ENCODE measurements around the gene NDUFS7.

The NDUFS7 gene

GRCh38 chr19:1349211-1349610 is 34.5 kb upstream of the NDUFS7 start:
- TF ChIP-seq CTCF (conservative IDR thresholded peaks at IDR 0.05; ENCODE audit: low read depth, low read length): no peak
- peaks cover 25% of the 10 kb centered on the region for H3K4me1 ChIP-seq (ENCODE audit: low read depth, poor library complexity, severe bottlenecking)
- H2AFZ ChIP-seq (ENCODE audit: low read depth): no peak overlapping the region
- no peaks in the 10 kb centered on the region for H3K36me3 ChIP-seq (ENCODE audit: insufficient read depth)
- no peaks in the 10 kb centered on the region for H3K79me2 ChIP-seq (ENCODE audit: insufficient read depth, low read depth)
- no peak overlapping the region for H3K4me2 ChIP-seq
- H4K20me1 ChIP-seq (ENCODE audit: insufficient read depth): no peaks in the 10 kb centered on the region
- H3K27me3 ChIP-seq (ENCODE audit: insufficient read depth, low read depth): no peaks in the 10 kb centered on the region
- H3K27ac ChIP-seq: no peak overlapping the region
- no peak overlapping the region for H3K4me3 ChIP-seq (IDR thresholded peaks at IDR 0.05; ENCODE audit: insufficient read depth, low read depth, low read length)
- H3K9ac ChIP-seq: no peak overlapping the region

- Histone ChIP-seq H3K79me2 (ENCODE audit: insufficient read depth, low read depth) (peaks cover 1% of the 10 kb centered on the region; the same call in 1 of the 2 replicates), H3K4me1 (ENCODE audit: low read depth, poor library complexity, severe bottlenecking) (peaks cover 14% of the 10 kb centered on the region), H3K4me2 (no peak overlapping the region), H3K27ac (no peak overlapping the region), H4K20me1 (ENCODE audit: insufficient read depth) (no peaks in the 10 kb centered on the region), H3K4me3 (IDR thresholded peaks at IDR 0.05; ENCODE audit: insufficient read depth, low read depth, low read length) (no peak overlapping the region), H3K27me3 (ENCODE audit: insufficient read depth, low read depth) (no peaks in the 10 kb centered on the region), H3K36me3 (ENCODE audit: insufficient read depth) (no peaks in the 10 kb centered on the region), H3K9ac (no peak overlapping the region), H2AFZ (ENCODE audit: low read depth) (no peak overlapping the region)
- no peak for TF ChIP-seq CTCF (conservative IDR thresholded peaks at IDR 0.05; ENCODE audit: low read depth, low read length)
Measured at GRCh38 chr19:1350867-1351266, 32.8 kb upstream of the NDUFS7 start.

GRCh38 chr19:1351381-1351851 is 32.3 kb upstream of the NDUFS7 start:
- peaks cover 10% of the 10 kb centered on the region for H3K4me1 ChIP-seq (ENCODE audit: low read depth, poor library complexity, severe bottlenecking)
- no peak overlapping the region for H2AFZ ChIP-seq (ENCODE audit: low read depth)
- H3K79me2 ChIP-seq (ENCODE audit: insufficient read depth, low read depth): peaks cover 5% of the 10 kb centered on the region; the same call in 1 of the 2 replicates
- H3K4me3 ChIP-seq (IDR thresholded peaks at IDR 0.05; ENCODE audit: insufficient read depth, low read depth, low read length): no peak overlapping the region
- H4K20me1 ChIP-seq (ENCODE audit: insufficient read depth): no peaks in the 10 kb centered on the region
- TF ChIP-seq CTCF (conservative IDR thresholded peaks at IDR 0.05; ENCODE audit: low read depth, low read length): no peak
- H3K36me3 ChIP-seq (ENCODE audit: insufficient read depth): no peaks in the 10 kb centered on the region
- H3K9ac ChIP-seq: no peak overlapping the region
- H3K4me2 ChIP-seq: no peak overlapping the region
- H3K27ac ChIP-seq: no peak overlapping the region
- H3K27me3 ChIP-seq (ENCODE audit: insufficient read depth, low read depth): no peaks in the 10 kb centered on the region

- no peaks in the 10 kb centered on the region for H3K36me3 ChIP-seq (ENCODE audit: insufficient read depth)
- no peaks in the 10 kb centered on the region for H3K27me3 ChIP-seq (ENCODE audit: insufficient read depth, low read depth)
- peaks cover 9% of the 10 kb centered on the region for H3K4me1 ChIP-seq (ENCODE audit: low read depth, poor library complexity, severe bottlenecking)
Measured at GRCh38 chr19:1353144-1353543, 30.6 kb upstream of the NDUFS7 start.

More at GRCh38 chr19:1353144-1353543, 30.6 kb upstream of the NDUFS7 start:
- Histone ChIP-seq H2AFZ (ENCODE audit: low read depth) (no peak overlapping the region), H3K79me2 (ENCODE audit: insufficient read depth, low read depth) (peaks cover 5% of the 10 kb centered on the region; the same call in 1 of the 2 replicates), H3K4me2 (no peak overlapping the region), H4K20me1 (ENCODE audit: insufficient read depth) (no peaks in the 10 kb centered on the region), H3K9ac (no peak overlapping the region), H3K27ac (no peak overlapping the region), H3K4me3 (IDR thresholded peaks at IDR 0.05; ENCODE audit: insufficient read depth, low read depth, low read length) (no peak overlapping the region)
- TF ChIP-seq CTCF (conservative IDR thresholded peaks at IDR 0.05; ENCODE audit: low read depth, low read length): no peak
